ENCODE results near the gene ACMSD. TPM values are rescaled to one million over a fixed set of nuclear protein-coding genes. Genes with fewer than 3 reads are reported as not detected.
"Not testable (repeated sequence)": the region's sequence is repeated elsewhere in the genome, so short reads cannot be mapped to it uniquely, and the experiment has no call there.

Gene ACMSD
- total RNA-seq, 1 donor from 2014 or later: not detected

- DNase-seq: not testable (repeated sequence)
Observed at GRCh38 chr2:134907441-134908116, 69.2 kb downstream of the ACMSD start.

- no peak for DNase-seq
Observed at GRCh38 chr2:134910763-134911399, 72.5 kb downstream of the ACMSD start.

- no peak for DNase-seq
Observed at GRCh38 chr2:134911400-134911785, 73.0 kb downstream of the ACMSD start.

- no peak for DNase-seq
Observed at GRCh38 chr2:134912361-134912760, 73.9 kb downstream of the ACMSD start.

GRCh38 chr2:134917360-134917865, 79.0 kb downstream of the ACMSD start:
- no peak for DNase-seq

GRCh38 chr2:134917888-134918525, 79.6 kb downstream of the ACMSD start:
- DNase-seq: no peak

- DNase-seq: peak; percentile 99
Observed at GRCh38 chr2:134918526-134919340, 80.3 kb downstream of the ACMSD start, which contains the start of gene CCNT2. Gene CCNT2, plus strand, starts transcription at chr2:134918822. Its CDS starts 33 bp downstream, at chr2:134918855.

GRCh38 chr2:134919341-134920210, 81.2 kb downstream of the ACMSD start:
- DNase-seq: no peak

- no peak for DNase-seq
Observed at GRCh38 chr2:134924912-134925311, 86.5 kb downstream of the ACMSD start.

- DNase-seq: no peak
Observed at GRCh38 chr2:134926231-134926931, 88.0 kb downstream of the ACMSD start.

- DNase-seq: no peak
Observed at GRCh38 chr2:134927195-134927594, 88.8 kb downstream of the ACMSD start.

GRCh38 chr2:134932864-134933526, 94.6 kb downstream of the ACMSD start:
- DNase-seq: no peak

- no peak for DNase-seq
Observed at GRCh38 chr2:134933732-134934131, 95.3 kb downstream of the ACMSD start.

- no peak for DNase-seq
Observed at GRCh38 chr2:134934150-134934549, 95.7 kb downstream of the ACMSD start.

- DNase-seq: no peak
Observed at GRCh38 chr2:134934641-134935040, 96.2 kb downstream of the ACMSD start.

GRCh38 chr2:134936691-134937090, 98.3 kb downstream of the ACMSD start:
- no peak for DNase-seq

- DNase-seq: no peak
Observed at GRCh38 chr2:134943540-134943939, 105.1 kb downstream of the ACMSD start.

GRCh38 chr2:134944975-134945374, 106.6 kb downstream of the ACMSD start:
- no peak for DNase-seq

GRCh38 chr2:134946073-134946472, 107.7 kb downstream of the ACMSD start:
- no peak for DNase-seq
